ENCODE measurements around the gene UGCG.

UGCG gene

GRCh38 chr9:111916234-111916645, 19.6 kb downstream of the UGCG start:
- Histone ChIP-seq H3K4me1 (ENCODE audit: control insufficient read depth in 1 of 2, insufficient read depth in 1 of 2, low read depth in 1 of 2, low read length in 1 of 2) (peaks cover 51 to 52% of the 10 kb centered on the region in 2 experiments), H3K4me3 (ENCODE audit: low read depth in 1 of 2, low read length in 1 of 2) (no peak overlapping the region), H3K27ac (peak overlapping the region; percentile 72), H3K27me3 (no peaks in the 10 kb centered on the region), H3K9me3 (no peaks in the 10 kb centered on the region), H3K36me3 (peaks cover 29% of the 10 kb centered on the region)
- TF ChIP-seq CTCF (IDR thresholded peaks at IDR 0.05) = no peak

- peak overlapping the region; percentile 72 for H3K27ac ChIP-seq
- peaks cover 30% of the 10 kb centered on the region for H3K36me3 ChIP-seq
- H3K27me3 ChIP-seq = no peaks in the 10 kb centered on the region
- peaks cover 44 to 45% of the 10 kb centered on the region in 2 experiments for H3K4me1 ChIP-seq (ENCODE audit: control insufficient read depth in 1 of 2, insufficient read depth in 1 of 2, low read depth in 1 of 2, low read length in 1 of 2)
- no peak overlapping the region for H3K4me3 ChIP-seq (ENCODE audit: low read depth in 1 of 2, low read length in 1 of 2)
- TF ChIP-seq CTCF (IDR thresholded peaks at IDR 0.05) = no peak
- H3K9me3 ChIP-seq = no peaks in the 10 kb centered on the region
Measured at GRCh38 chr9:111917201-111917600, 20.6 kb downstream of the UGCG start.

GRCh38 chr9:111917980-111918379, 21.4 kb downstream of the UGCG start:
- TF ChIP-seq CTCF (IDR thresholded peaks at IDR 0.05) = no peak
- Histone ChIP-seq H3K9me3 (no peaks in the 10 kb centered on the region), H3K36me3 (peaks cover 30% of the 10 kb centered on the region), H3K27me3 (no peaks in the 10 kb centered on the region), H3K4me3 (ENCODE audit: low read depth in 1 of 2, low read length in 1 of 2) (no peak overlapping the region), H3K4me1 (ENCODE audit: control insufficient read depth in 1 of 2, insufficient read depth in 1 of 2, low read depth in 1 of 2, low read length in 1 of 2) (peaks cover 36 to 40% of the 10 kb centered on the region in 2 experiments), H3K27ac (peak overlapping the region; percentile 72)

DNA sequence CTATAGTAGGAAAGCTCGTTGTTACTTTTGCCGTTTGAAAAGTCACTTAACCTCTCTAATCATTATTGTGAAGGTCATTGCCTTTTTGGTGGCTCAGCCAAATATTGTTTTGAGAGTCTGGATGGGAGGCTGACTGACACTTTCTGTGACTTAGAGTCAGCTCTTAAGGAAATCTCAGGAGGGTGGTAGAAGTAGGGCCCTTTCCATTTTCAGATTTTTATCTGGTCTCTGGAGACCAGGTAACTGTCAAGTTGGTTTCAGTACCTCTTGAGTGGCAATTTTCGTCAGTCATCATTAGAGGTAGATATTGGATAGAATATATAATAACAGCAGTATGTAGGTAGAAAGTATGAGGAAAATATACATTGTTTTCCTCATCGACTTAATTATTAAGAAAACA, 23.3 kb downstream of the UGCG start:
- Histone ChIP-seq H3K9me3 (no peaks in the 10 kb centered on the region), H3K27ac (peak overlapping the region; percentile 41), H3K4me1 (ENCODE audit: control insufficient read depth in 1 of 2, insufficient read depth in 1 of 2, low read depth in 1 of 2, low read length in 1 of 2) (peaks cover 17 to 21% of the 10 kb centered on the region in 2 experiments), H3K4me3 (ENCODE audit: low read depth in 1 of 2, low read length in 1 of 2) (no peak overlapping the region), H3K36me3 (peaks cover 30% of the 10 kb centered on the region), H3K27me3 (no peaks in the 10 kb centered on the region)
- no peak for TF ChIP-seq CTCF (IDR thresholded peaks at IDR 0.05)

GRCh38 chr9:111920531-111920930, 23.9 kb downstream of the UGCG start:
- Histone ChIP-seq H3K27me3 (no peaks in the 10 kb centered on the region), H3K4me1 (ENCODE audit: control insufficient read depth in 1 of 2, insufficient read depth in 1 of 2, low read depth in 1 of 2, low read length in 1 of 2) (peaks cover 10 to 15% of the 10 kb centered on the region in 2 experiments), H3K27ac (peak overlapping the region; percentile 41), H3K4me3 (ENCODE audit: low read depth in 1 of 2, low read length in 1 of 2) (no peak overlapping the region), H3K36me3 (peaks cover 30% of the 10 kb centered on the region), H3K9me3 (no peaks in the 10 kb centered on the region)
- TF ChIP-seq CTCF (IDR thresholded peaks at IDR 0.05) = no peak

Measured in neutrophil (primary cell).